Ishikawa (cell line): ENCODE data around the gene NLGN1.

ENCODE experiments used
- CEBPB ChIP-seq: IDR thresholded peaks from 2 replicates; pipeline ENCODE4 v1.6.1; 2012
- CREB1 ChIP-seq: IDR thresholded peaks from 2 replicates; pipeline ENCODE4 v1.6.1; 2012; ENCODE audit warnings: low read depth
- FOXM1 ChIP-seq: IDR thresholded peaks from 2 replicates; pipeline ENCODE4 v1.6.1; 2012; ENCODE audit warnings: low read depth, borderline replicate concordance
- NFIC ChIP-seq: IDR thresholded peaks from 2 replicates; pipeline ENCODE4 v1.6.1; 2012
- RAD21 ChIP-seq: IDR thresholded peaks from 2 replicates; pipeline ENCODE4 v1.6.1; 2012; ENCODE audit warnings: low read depth
- REST ChIP-seq: IDR thresholded peaks from 2 replicates; pipeline ENCODE4 v1.6.1; 2012; ENCODE audit warnings: low read depth, mild to moderate bottlenecking
- TAF1 ChIP-seq: IDR thresholded peaks from 2 replicates; pipeline ENCODE4 v1.6.1; 2012; ENCODE audit warnings: low read depth, mild to moderate bottlenecking
- TCF12 ChIP-seq: IDR thresholded peaks from 2 replicates; pipeline ENCODE4 v1.6.1; 2012; ENCODE audit warnings: low read depth
- USF1 ChIP-seq: IDR thresholded peaks from 2 replicates; pipeline ENCODE4 v1.6.1; 2012
- YY1 ChIP-seq: IDR thresholded peaks from 2 replicates; pipeline ENCODE4 v1.6.1; 2012; ENCODE audit warnings: low read depth
- ZBTB7A ChIP-seq: IDR thresholded peaks from 2 replicates; pipeline ENCODE4 v1.6.1; 2012; ENCODE audit warnings: low read depth

GRCh38 chr3:173863551-173863950 is 466.0 kb downstream of the NLGN1 start:
- TF ChIP-seq FOXM1 (no peak), YY1 (no peak), USF1 (no peak), CREB1 (no peak), TCF12 (no peak), ZBTB7A (no peak), TAF1 (no peak), NFIC (no peak), CEBPB (no peak), RAD21 (no peak), REST (no peak)
